H9 (cell line): ENCODE results near the gene ATAD3C. TPM values are rescaled to one million over a fixed set of nuclear protein-coding genes. Genes with fewer than 3 reads are reported as not detected.
"Not testable (repeated sequence)": the region's sequence is repeated elsewhere in the genome, so short reads cannot be mapped to it uniquely, and the experiment has no call there.

Experiments used
- DNase-seq: peaks from one replicate; pipeline ENCODE4 v3.0.0-alpha.2; 2017
- H2AFZ ChIP-seq: one replicate; pipeline ENCODE4 v1.6.1; 2013; ENCODE audit warnings: mild to moderate bottlenecking, low read length, control low read depth, moderate library complexity
- H2AK5ac ChIP-seq: 2 replicates; pipeline ENCODE4 v1.6.1; 2013; ENCODE audit warnings: low read length, control low read depth, mixed read lengths; ENCODE audit not compliant: insufficient read length
- H2BK120ac ChIP-seq: one replicate; pipeline ENCODE4 v1.6.1; 2013; ENCODE audit warnings: low read depth, mild to moderate bottlenecking, low read length, control low read depth, inconsistent platforms; ENCODE audit not compliant: poor library complexity, severe bottlenecking
- H2BK12ac ChIP-seq: 2 replicates; pipeline ENCODE4 v1.6.1; 2013; ENCODE audit warnings: low read length, control low read depth, mixed read lengths, low read depth; ENCODE audit not compliant: insufficient read length
- H2BK15ac ChIP-seq: 2 replicates; pipeline ENCODE4 v1.6.1; 2013; ENCODE audit warnings: low read depth, low read length, control low read depth
- H2BK20ac ChIP-seq: one replicate; pipeline ENCODE4 v1.6.1; 2013; ENCODE audit warnings: low read depth, mild to moderate bottlenecking, low read length, control low read depth, inconsistent platforms; ENCODE audit not compliant: poor library complexity, severe bottlenecking
- H2BK5ac ChIP-seq: 2 replicates; pipeline ENCODE4 v1.6.1; 2013; ENCODE audit warnings: low read length, control low read depth, mixed read lengths; ENCODE audit not compliant: insufficient read length
- H3K14ac ChIP-seq: 2 replicates; pipeline ENCODE4 v1.6.1; 2013; ENCODE audit warnings: low read length, control low read depth; ENCODE audit not compliant: insufficient read depth
- H3K18ac ChIP-seq: 2 replicates; pipeline ENCODE4 v1.6.1; 2013; ENCODE audit warnings: low read depth, mild to moderate bottlenecking, mixed read lengths, low read length, control low read depth; ENCODE audit not compliant: insufficient read length
- H3K23ac ChIP-seq: 2 replicates; pipeline ENCODE4 v1.6.1; 2013; ENCODE audit warnings: low read length, control low read depth, mixed read lengths, low read depth; ENCODE audit not compliant: insufficient read length
- H3K23me2 ChIP-seq: 2 replicates; pipeline ENCODE4 v1.6.1; 2013; ENCODE audit warnings: low read depth, mild to moderate bottlenecking, mixed read lengths, low read length, control low read depth; ENCODE audit not compliant: insufficient read length, poor library complexity, severe bottlenecking
- H3K27ac ChIP-seq: 2 replicates; pipeline ENCODE4 v1.5.1; 2013; ENCODE audit warnings: low read length, control low read depth, mixed read lengths, low read depth; ENCODE audit not compliant: insufficient read length
- H3K27me3 ChIP-seq: 2 replicates; pipeline ENCODE4 v1.6.1; 2013; ENCODE audit warnings: low read length, control low read depth, inconsistent platforms; ENCODE audit not compliant: insufficient read depth
- H3K4ac ChIP-seq: 2 replicates; pipeline ENCODE4 v1.6.1; 2013; ENCODE audit warnings: low read depth, mild to moderate bottlenecking, control low read depth, inconsistent platforms, low read length, moderate library complexity
- H3K4me1 ChIP-seq: 2 replicates; pipeline ENCODE4 v1.6.1; 2013; ENCODE audit warnings: low read length, control low read depth, inconsistent platforms; ENCODE audit not compliant: insufficient read depth
- H3K4me2 ChIP-seq: 2 replicates; pipeline ENCODE4 v1.6.1; 2013; ENCODE audit warnings: low read length, control low read depth, mixed read lengths; ENCODE audit not compliant: insufficient read length, insufficient read depth
- H3K56ac ChIP-seq: 2 replicates; pipeline ENCODE4 v1.6.1; 2013; ENCODE audit warnings: low read depth, mild to moderate bottlenecking, mixed read lengths, low read length, control low read depth; ENCODE audit not compliant: insufficient read length
- H3K79me1 ChIP-seq: 2 replicates; pipeline ENCODE4 v1.6.1; 2013; ENCODE audit warnings: low read depth, mild to moderate bottlenecking, moderate library complexity, low read length, control low read depth, inconsistent platforms; ENCODE audit not compliant: insufficient read depth, poor library complexity, severe bottlenecking
- H3K79me2 ChIP-seq: 2 replicates; pipeline ENCODE4 v1.6.1; 2013; ENCODE audit warnings: low read length, control low read depth, inconsistent platforms; ENCODE audit not compliant: insufficient read depth
- H3K9ac ChIP-seq: 2 replicates; pipeline ENCODE4 v1.6.1; 2013; ENCODE audit warnings: low read length, control low read depth, mixed read lengths; ENCODE audit not compliant: insufficient read length; ENCODE audit errors: extremely low read depth
- H3K9me3 ChIP-seq: one replicate; pipeline ENCODE4 v1.6.1; 2013; ENCODE audit warnings: low read depth, low read length, inconsistent platforms; ENCODE audit not compliant: control insufficient read depth
- H3T11ph ChIP-seq: one replicate; pipeline ENCODE4 v1.6.1; 2013; ENCODE audit warnings: mild to moderate bottlenecking, low read length, control low read depth, inconsistent platforms
- H4K20me1 ChIP-seq: one replicate; pipeline ENCODE4 v1.6.1; 2013; ENCODE audit not compliant: control insufficient read depth, insufficient read length, insufficient read depth
- H4K5ac ChIP-seq: 2 replicates; pipeline ENCODE4 v1.6.1; 2013; ENCODE audit warnings: low read depth, mild to moderate bottlenecking, mixed read lengths, low read length, control low read depth; ENCODE audit not compliant: insufficient read length
- H4K8ac ChIP-seq: replicated peaks from 2 replicates; pipeline ENCODE4 v1.6.1; 2013; ENCODE audit warnings: low read length, control low read depth, mixed read lengths, low read depth; ENCODE audit not compliant: insufficient read length
- H4K91ac ChIP-seq: 2 replicates; pipeline ENCODE4 v1.6.1; 2013; ENCODE audit warnings: low read depth, mild to moderate bottlenecking, moderate library complexity, mixed read lengths, low read length, control low read depth; ENCODE audit not compliant: insufficient read length
- H3K27ac Mint-ChIP-seq, 3 experiments: 2 replicates in 2 of 3; 3 replicates in 1 of 3; pipeline ENCODE4 v1.8.0; 2020 to 2021; ENCODE audit warnings: mixed read lengths in 3 of 3, mild to moderate bottlenecking in 1 of 3, moderate library complexity in 1 of 3
- H3K27me3 Mint-ChIP-seq: 2 replicates; pipeline ENCODE4 v1.8.0; 2021; ENCODE audit warnings: low read depth, mild to moderate bottlenecking, moderate library complexity, mixed read lengths
- H3K36me3 Mint-ChIP-seq, 3 experiments: 2 replicates in 2 of 3; 3 replicates in 1 of 3; pipeline ENCODE4 v1.8.0; 2020 to 2021; ENCODE audit warnings: low read depth in 3 of 3, mixed read lengths in 3 of 3; ENCODE audit not compliant: insufficient read depth in 1 of 3
- H3K4me1 Mint-ChIP-seq, 2 experiments: 2 replicates each; pipeline ENCODE4 v1.8.0; 2020; ENCODE audit warnings: mixed read lengths in 2 of 2
- H3K4me3 Mint-ChIP-seq, 2 experiments: 2 replicates in 1 of 2; 3 replicates in 1 of 2; pipeline ENCODE4 v1.8.0; 2020 to 2021; ENCODE audit warnings: mild to moderate bottlenecking in 2 of 2, mixed read lengths in 2 of 2, moderate library complexity in 1 of 2
- H3K9me3 Mint-ChIP-seq, 2 experiments: 2 replicates in 1 of 2; 3 replicates in 1 of 2; pipeline ENCODE4 v1.8.0; 2020; ENCODE audit warnings: mild to moderate bottlenecking in 2 of 2, mixed read lengths in 2 of 2, moderate library complexity in 1 of 2
- WGBS: extraction: QIAGEN DNeasy Blood & Tissue Kit; methylation state at CpG from one replicate; pipeline ENCODE4 v1.1.7; 2013; ENCODE audit warnings: missing lambda C conversion rate, low lambda C conversion rate, mixed read lengths; ENCODE audit not compliant: insufficient read length; ENCODE audit errors: extremely low coverage; 5-methylcytosine and 5-hydroxymethylcytosine counted together
- total RNA-seq: library from RNA; stranded (reverse); gene quantifications from 2 replicates; pipeline ENCODE4 v1.2.1, GENCODE V29; 2021
- TF ChIP-seq, protein P1 (sequence below): fragments of 200-600 bp; sonication (generic); conservative IDR thresholded peaks from 3 replicates; pipeline ENCODE4 v1.8.0; 2021; ENCODE audit warnings: antibody characterized with exemption, mild to moderate bottlenecking

Gene ATAD3C
- total RNA-seq, 1 experiment from 2014 or later = 7.7 TPM

DNA sequence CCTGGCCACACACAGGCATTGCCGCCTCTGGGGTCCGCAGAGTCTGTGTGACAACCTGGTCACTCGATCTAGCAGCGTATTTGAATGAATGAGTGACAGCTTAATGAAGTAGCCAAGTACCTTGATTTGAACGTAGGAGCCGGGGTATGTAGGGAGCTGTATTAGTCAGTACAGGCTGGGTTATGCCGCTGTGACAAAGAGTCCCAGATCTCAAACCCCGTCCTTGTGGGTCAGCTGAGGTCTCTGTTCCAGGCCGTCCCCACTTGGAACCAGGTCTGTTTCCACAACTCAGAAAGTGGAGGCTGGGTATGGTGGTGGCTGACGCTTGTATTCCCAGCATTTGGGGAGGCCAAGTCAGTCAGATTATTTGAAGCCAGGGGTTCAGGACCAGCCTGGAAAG, 42.1 kb downstream of the ATAD3C start:
- Mint-ChIP-seq H3K27ac (no peak overlapping the region), H3K4me1 (no peaks in the 10 kb centered on the region), H3K27me3 (no peaks in the 10 kb centered on the region), H3K9me3 (peaks cover 2 to 6% of the 10 kb centered on the region in 2 experiments; a peak in 3 of 5 replicates), H3K4me3 (no peak overlapping the region), H3K36me3 (peaks cover 46 to 73% (median 62%) of the 10 kb centered on the region in 3 experiments)
- Histone ChIP-seq H2BK12ac (no peak overlapping the region), H4K91ac (no peak overlapping the region), H2BK120ac (no peak overlapping the region), H3K23me2 (no peaks in the 10 kb centered on the region), H3K9ac (no peak overlapping the region), H3K79me1 (no peaks in the 10 kb centered on the region), H3K56ac (no peak overlapping the region), H4K8ac (no peak overlapping the region), H3K27me3 (no peaks in the 10 kb centered on the region), H2BK5ac (no peak overlapping the region), H3K23ac (no peak overlapping the region), H2BK15ac (no peak overlapping the region), H3K14ac (no peak overlapping the region), H3K4me1 (no peaks in the 10 kb centered on the region), H3T11ph (no peak overlapping the region), H2BK20ac (no peak overlapping the region), H3K79me2 (no peaks in the 10 kb centered on the region), H3K18ac (no peak overlapping the region), H3K4me2 (no peak overlapping the region), H3K4ac (no peak overlapping the region), H3K9me3 (no peaks in the 10 kb centered on the region), H2AK5ac (no peak overlapping the region), H2AFZ (no peak overlapping the region), H3K27ac (no peak overlapping the region), H4K5ac (no peak overlapping the region), H4K20me1 (no peaks in the 10 kb centered on the region)
- TF ChIP-seq, protein P1, sequence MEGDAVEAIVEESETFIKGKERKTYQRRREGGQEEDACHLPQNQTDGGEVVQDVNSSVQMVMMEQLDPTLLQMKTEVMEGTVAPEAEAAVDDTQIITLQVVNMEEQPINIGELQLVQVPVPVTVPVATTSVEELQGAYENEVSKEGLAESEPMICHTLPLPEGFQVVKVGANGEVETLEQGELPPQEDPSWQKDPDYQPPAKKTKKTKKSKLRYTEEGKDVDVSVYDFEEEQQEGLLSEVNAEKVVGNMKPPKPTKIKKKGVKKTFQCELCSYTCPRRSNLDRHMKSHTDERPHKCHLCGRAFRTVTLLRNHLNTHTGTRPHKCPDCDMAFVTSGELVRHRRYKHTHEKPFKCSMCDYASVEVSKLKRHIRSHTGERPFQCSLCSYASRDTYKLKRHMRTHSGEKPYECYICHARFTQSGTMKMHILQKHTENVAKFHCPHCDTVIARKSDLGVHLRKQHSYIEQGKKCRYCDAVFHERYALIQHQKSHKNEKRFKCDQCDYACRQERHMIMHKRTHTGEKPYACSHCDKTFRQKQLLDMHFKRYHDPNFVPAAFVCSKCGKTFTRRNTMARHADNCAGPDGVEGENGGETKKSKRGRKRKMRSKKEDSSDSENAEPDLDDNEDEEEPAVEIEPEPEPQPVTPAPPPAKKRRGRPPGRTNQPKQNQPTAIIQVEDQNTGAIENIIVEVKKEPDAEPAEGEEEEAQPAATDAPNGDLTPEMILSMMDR = no peak
- no CpG with 5 or more reads among the region's 10 CpGs for WGBS
- DNase-seq = no peak

DNA sequence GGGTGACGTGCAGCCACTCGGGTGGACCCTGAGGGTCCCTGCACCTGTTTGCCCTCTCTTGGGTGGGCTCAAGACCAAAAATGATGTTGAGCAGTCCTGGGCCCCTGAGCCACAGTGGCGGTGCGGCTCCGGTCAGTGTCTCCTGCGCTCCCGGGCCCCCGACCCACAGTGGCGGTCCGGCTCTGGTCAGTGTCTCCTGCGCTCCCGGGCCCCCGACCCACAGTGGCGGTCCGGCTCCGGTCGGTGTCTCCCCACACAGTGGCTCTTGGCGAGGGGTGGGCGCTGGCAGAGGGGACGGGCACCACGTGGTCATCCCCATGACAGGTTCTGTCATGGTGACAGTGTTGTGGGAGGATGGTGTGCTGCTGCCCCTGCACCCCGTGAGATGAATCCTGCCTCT, 44.8 kb downstream of the ATAD3C start:
- not testable (repeated sequence) for H4K8ac ChIP-seq, H3K4me1 Mint-ChIP-seq, H3K23me2 ChIP-seq, H3K23ac ChIP-seq, H3K9ac ChIP-seq, H2BK12ac ChIP-seq, H3K9me3 ChIP-seq, H3K27me3 ChIP-seq, H3T11ph ChIP-seq, H2AFZ ChIP-seq, H3K56ac ChIP-seq, H4K91ac ChIP-seq, H3K4ac ChIP-seq, H2BK20ac ChIP-seq, H3K27me3 Mint-ChIP-seq, H2AK5ac ChIP-seq, H2BK15ac ChIP-seq, H3K9me3 Mint-ChIP-seq, H3K4me3 Mint-ChIP-seq, H3K14ac ChIP-seq, H4K5ac ChIP-seq, DNase-seq, H3K4me1 ChIP-seq, H3K4me2 ChIP-seq, H3K79me1 ChIP-seq, H2BK5ac ChIP-seq, H3K79me2 ChIP-seq, H4K20me1 ChIP-seq, H3K18ac ChIP-seq, H3K27ac ChIP-seq, H3K27ac Mint-ChIP-seq, H2BK120ac ChIP-seq
- H3K36me3 Mint-ChIP-seq = peaks cover 35 to 51% (median 40%) of the 10 kb centered on the region in 3 experiments
- no CpG with 5 or more reads among the region's 22 CpGs for WGBS
